ENCODE data around the gene SLC2A5. TPM values are rescaled to one million over a fixed set of nuclear protein-coding genes. Genes with fewer than 3 reads are reported as not detected.

SLC2A5 gene
- total RNA-seq, 2 experiments from 2014 or later: not detected

- ATAC-seq (ENCODE audit: low read depth) (no peak), DNase-seq (no peak)
- POLR2A ChIA-PET: interaction anchor here (0.6 kb wide), 1 partner anchor 61 kb away, joined by 5 read pairs; no protein-coding TSS in a partner anchor
- H3K36me3 Mint-ChIP-seq: no peaks in the 10 kb centered on the region
- H3K9me3 Mint-ChIP-seq: no peaks in the 10 kb centered on the region
- H3K27ac Mint-ChIP-seq: no peak overlapping the region
- peaks cover 24% of the 10 kb centered on the region for H3K27me3 Mint-ChIP-seq
- peaks cover 10% of the 10 kb centered on the region for H3K4me1 Mint-ChIP-seq
- H3K4me3 Mint-ChIP-seq: no peak overlapping the region
These were observed 4.2 kb downstream of the SLC2A5 start for GRCh38 chr1:9065213-9065751.

GRCh38 chr1:9062846-9063245, 6.6 kb downstream of the SLC2A5 start:
- Mint-ChIP-seq H3K4me3 (no peak overlapping the region), H3K27ac (no peak overlapping the region), H3K9me3 (no peaks in the 10 kb centered on the region), H3K27me3 (peaks cover 14% of the 10 kb centered on the region), H3K4me1 (peaks cover 4% of the 10 kb centered on the region), H3K36me3 (no peaks in the 10 kb centered on the region)
- no peak for ATAC-seq (ENCODE audit: low read depth)
- DNase-seq: no peak
- POLR2A ChIA-PET: no interaction called here

- Mint-ChIP-seq H3K36me3 (no peaks in the 10 kb centered on the region), H3K4me3 (no peak overlapping the region), H3K4me1 (peaks cover 4% of the 10 kb centered on the region), H3K27ac (no peak overlapping the region), H3K9me3 (no peaks in the 10 kb centered on the region), H3K27me3 (peaks cover 14% of the 10 kb centered on the region)
- POLR2A ChIA-PET: no interaction called here
- ATAC-seq (ENCODE audit: low read depth) (no peak), DNase-seq (no peak)
These were observed 7.4 kb downstream of the SLC2A5 start for GRCh38 chr1:9062021-9062471.

GRCh38 chr1:9061252-9061960, 8.0 kb downstream of the SLC2A5 start:
- DNase-seq (no peak), ATAC-seq (ENCODE audit: low read depth) (no peak)
- Mint-ChIP-seq H3K4me1 (peaks cover 4% of the 10 kb centered on the region), H3K27ac (no peak overlapping the region), H3K9me3 (no peaks in the 10 kb centered on the region), H3K36me3 (no peaks in the 10 kb centered on the region), H3K27me3 (peaks cover 12% of the 10 kb centered on the region), H3K4me3 (no peak overlapping the region)
- POLR2A ChIA-PET: interaction anchor here (0.7 kb wide), 1 partner anchor 17 kb away, joined by 4 read pairs; no protein-coding TSS in a partner anchor

- H3K27me3 Mint-ChIP-seq: peaks cover 11% of the 10 kb centered on the region
- no peak for DNase-seq
- POLR2A ChIA-PET: no interaction called here
- H3K36me3 Mint-ChIP-seq: no peaks in the 10 kb centered on the region
- no peak overlapping the region for H3K4me3 Mint-ChIP-seq
- peaks cover 4% of the 10 kb centered on the region for H3K4me1 Mint-ChIP-seq
- no peak for ATAC-seq (ENCODE audit: low read depth)
- no peaks in the 10 kb centered on the region for H3K9me3 Mint-ChIP-seq
- no peak overlapping the region for H3K27ac Mint-ChIP-seq
These were observed 9.3 kb downstream of the SLC2A5 start for GRCh38 chr1:9059891-9060744.

- DNase-seq (no peak), ATAC-seq (ENCODE audit: low read depth) (no peak)
- Mint-ChIP-seq H3K36me3 (no peaks in the 10 kb centered on the region), H3K4me1 (no peaks in the 10 kb centered on the region), H3K27me3 (peaks cover 10% of the 10 kb centered on the region), H3K9me3 (no peaks in the 10 kb centered on the region), H3K27ac (no peak overlapping the region), H3K4me3 (no peak overlapping the region)
- POLR2A ChIA-PET: no interaction called here
These were observed 11.0 kb downstream of the SLC2A5 start for GRCh38 chr1:9058465-9058864.

- Mint-ChIP-seq H3K27me3 (peaks cover 10% of the 10 kb centered on the region), H3K36me3 (no peaks in the 10 kb centered on the region), H3K4me3 (no peak overlapping the region), H3K27ac (no peak overlapping the region), H3K4me1 (no peaks in the 10 kb centered on the region), H3K9me3 (no peaks in the 10 kb centered on the region)
- POLR2A ChIA-PET: no interaction called here
- ATAC-seq (ENCODE audit: low read depth): no peak
- DNase-seq: no peak
These were observed 11.6 kb downstream of the SLC2A5 start for GRCh38 chr1:9057851-9058250.

- H3K9me3 Mint-ChIP-seq: no peaks in the 10 kb centered on the region
- no peaks in the 10 kb centered on the region for H3K4me1 Mint-ChIP-seq
- ATAC-seq (ENCODE audit: low read depth) (no peak), DNase-seq (no peak)
- no peaks in the 10 kb centered on the region for H3K36me3 Mint-ChIP-seq
- POLR2A ChIA-PET: no interaction called here
- no peak overlapping the region for H3K4me3 Mint-ChIP-seq
- no peak overlapping the region for H3K27ac Mint-ChIP-seq
- peaks cover 32% of the 10 kb centered on the region for H3K27me3 Mint-ChIP-seq
These were observed 17.0 kb downstream of the SLC2A5 start for GRCh38 chr1:9052272-9053049.

GRCh38 chr1:9051379-9051778, 18.1 kb downstream of the SLC2A5 start:
- POLR2A ChIA-PET: no interaction called here

GRCh38 chr1:9050803-9051202, 18.6 kb downstream of the SLC2A5 start:
- no peak for ATAC-seq (ENCODE audit: low read depth)
- Mint-ChIP-seq H3K27me3 (peaks cover 39% of the 10 kb centered on the region), H3K4me1 (no peaks in the 10 kb centered on the region), H3K27ac (no peak overlapping the region), H3K4me3 (no peak overlapping the region), H3K36me3 (no peaks in the 10 kb centered on the region), H3K9me3 (no peaks in the 10 kb centered on the region)
- DNase-seq: no peak
- POLR2A ChIA-PET: no interaction called here

More at GRCh38 chr1:9051379-9051778, 18.1 kb downstream of the SLC2A5 start:
- H3K4me1 Mint-ChIP-seq: no peaks in the 10 kb centered on the region
- no peak overlapping the region for H3K4me3 Mint-ChIP-seq
- ATAC-seq (ENCODE audit: low read depth) (no peak), DNase-seq (no peak)
- H3K27me3 Mint-ChIP-seq: peaks cover 36% of the 10 kb centered on the region
- no peak overlapping the region for H3K27ac Mint-ChIP-seq
- no peaks in the 10 kb centered on the region for H3K9me3 Mint-ChIP-seq
- no peaks in the 10 kb centered on the region for H3K36me3 Mint-ChIP-seq

- Mint-ChIP-seq H3K36me3 (no peaks in the 10 kb centered on the region), H3K9me3 (no peaks in the 10 kb centered on the region), H3K4me3 (no peak overlapping the region), H3K4me1 (no peaks in the 10 kb centered on the region), H3K27ac (no peak overlapping the region), H3K27me3 (peaks cover 32% of the 10 kb centered on the region)
- DNase-seq (no peak), ATAC-seq (ENCODE audit: low read depth) (no peak)
- POLR2A ChIA-PET: no interaction called here
These were observed 20.9 kb downstream of the SLC2A5 start for GRCh38 chr1:9048551-9048950.

GRCh38 chr1:9047019-9047418, 22.4 kb downstream of the SLC2A5 start:
- Mint-ChIP-seq H3K27ac (no peak overlapping the region), H3K9me3 (no peaks in the 10 kb centered on the region), H3K4me1 (no peaks in the 10 kb centered on the region), H3K27me3 (peaks cover 25% of the 10 kb centered on the region), H3K36me3 (no peaks in the 10 kb centered on the region), H3K4me3 (no peak overlapping the region)
- ATAC-seq (ENCODE audit: low read depth) (no peak), DNase-seq (no peak)
- POLR2A ChIA-PET: no interaction called here

GRCh38 chr1:9045861-9046510, 23.4 kb downstream of the SLC2A5 start:
- Mint-ChIP-seq H3K27me3 (peaks cover 22% of the 10 kb centered on the region), H3K36me3 (no peaks in the 10 kb centered on the region), H3K4me1 (no peaks in the 10 kb centered on the region), H3K9me3 (no peaks in the 10 kb centered on the region), H3K27ac (no peak overlapping the region), H3K4me3 (no peak overlapping the region)
- POLR2A ChIA-PET: no interaction called here
- ATAC-seq (ENCODE audit: low read depth) (no peak), DNase-seq (no peak)

All from activated naive CD8-positive, alpha-beta T cell treated with anti-CD3 and anti-CD28 coated beads, Interleukin-2, amount 10 ng/mL, durations not matched to agents 7 days and 5 days (primary cell).